WTC11 (cell line): Measurements from ENCODE around the gene ST6GALNAC6.

ENCODE experiments used
- ATF1 ChIP-seq: sonication (generic); formaldehyde crosslinking; IDR thresholded peaks from 2 replicates; pipeline ENCODE4 v1.8.1; 2023; ENCODE audit warnings: mild to moderate bottlenecking, moderate library complexity, missing genetic modification reagents
- ATF2 ChIP-seq: sonication (generic); formaldehyde crosslinking; IDR thresholded peaks from 2 replicates; pipeline ENCODE4 v1.8.1; 2022; ENCODE audit warnings: low read depth, missing genetic modification reagents, borderline replicate concordance
- CREM ChIP-seq: sonication (generic); formaldehyde crosslinking; IDR thresholded peaks from 2 replicates; pipeline ENCODE4 v1.8.1; 2022; ENCODE audit warnings: mild to moderate bottlenecking, missing genetic modification reagents, moderate library complexity
- ETV6 ChIP-seq: sonication (generic); formaldehyde crosslinking; IDR thresholded peaks from 2 replicates; pipeline ENCODE4 v1.8.1; 2022; ENCODE audit warnings: mild to moderate bottlenecking, missing genetic modification reagents
- FOXP1 ChIP-seq: sonication (generic); formaldehyde crosslinking; IDR thresholded peaks from 2 replicates; pipeline ENCODE4 v1.8.0; 2022; ENCODE audit warnings: missing genetic modification reagents, mild to moderate bottlenecking, moderate library complexity, borderline replicate concordance
- NFE2L1 ChIP-seq: sonication (generic); formaldehyde crosslinking; IDR thresholded peaks from 2 replicates; pipeline ENCODE4 v1.8.1; 2023; ENCODE audit warnings: missing genetic modification reagents
- NFYB ChIP-seq: sonication (generic); formaldehyde crosslinking; conservative IDR thresholded peaks from 2 replicates; pipeline ENCODE4 v1.8.0; 2022; ENCODE audit warnings: low read depth, missing genetic modification reagents
- OVOL2 ChIP-seq: fragments of 250-450 bp; sonication (Bioruptor Pico); IDR thresholded peaks from 2 replicates; pipeline ENCODE4 v1.9.0; 2021; ENCODE audit warnings: mild to moderate bottlenecking, borderline replicate concordance
- SMAD3 ChIP-seq: sonication (generic); formaldehyde crosslinking; IDR thresholded peaks from 2 replicates; pipeline ENCODE4 v1.8.0; 2022; ENCODE audit warnings: missing genetic modification reagents, mild to moderate bottlenecking, borderline replicate concordance
- SP1 ChIP-seq: sonication (generic); formaldehyde crosslinking; conservative IDR thresholded peaks from 2 replicates; pipeline ENCODE4 v1.8.1; 2022; ENCODE audit warnings: missing genetic modification reagents
- TEAD4 ChIP-seq: sonication (generic); formaldehyde crosslinking; IDR thresholded peaks from 2 replicates; pipeline ENCODE4 v1.8.0; 2022; ENCODE audit warnings: mild to moderate bottlenecking, missing genetic modification reagents
- ZNF232 ChIP-seq: sonication (generic); formaldehyde crosslinking; IDR thresholded peaks from 2 replicates; pipeline ENCODE4 v1.8.0; 2022; ENCODE audit warnings: mild to moderate bottlenecking, missing genetic modification reagents
- TF ChIP-seq, protein P1 (sequence below): fragments of 200-600 bp; IDR thresholded peaks from 2 replicates; pipeline ENCODE4 v1.8.0; 2022; ENCODE audit warnings: antibody characterized with exemption
- TF ChIP-seq, protein P2 (sequence below): sonication (generic); formaldehyde crosslinking; IDR thresholded peaks from 2 replicates; pipeline ENCODE4 v1.8.1; 2023; ENCODE audit warnings: mild to moderate bottlenecking, missing genetic modification reagents, moderate library complexity

DNA sequence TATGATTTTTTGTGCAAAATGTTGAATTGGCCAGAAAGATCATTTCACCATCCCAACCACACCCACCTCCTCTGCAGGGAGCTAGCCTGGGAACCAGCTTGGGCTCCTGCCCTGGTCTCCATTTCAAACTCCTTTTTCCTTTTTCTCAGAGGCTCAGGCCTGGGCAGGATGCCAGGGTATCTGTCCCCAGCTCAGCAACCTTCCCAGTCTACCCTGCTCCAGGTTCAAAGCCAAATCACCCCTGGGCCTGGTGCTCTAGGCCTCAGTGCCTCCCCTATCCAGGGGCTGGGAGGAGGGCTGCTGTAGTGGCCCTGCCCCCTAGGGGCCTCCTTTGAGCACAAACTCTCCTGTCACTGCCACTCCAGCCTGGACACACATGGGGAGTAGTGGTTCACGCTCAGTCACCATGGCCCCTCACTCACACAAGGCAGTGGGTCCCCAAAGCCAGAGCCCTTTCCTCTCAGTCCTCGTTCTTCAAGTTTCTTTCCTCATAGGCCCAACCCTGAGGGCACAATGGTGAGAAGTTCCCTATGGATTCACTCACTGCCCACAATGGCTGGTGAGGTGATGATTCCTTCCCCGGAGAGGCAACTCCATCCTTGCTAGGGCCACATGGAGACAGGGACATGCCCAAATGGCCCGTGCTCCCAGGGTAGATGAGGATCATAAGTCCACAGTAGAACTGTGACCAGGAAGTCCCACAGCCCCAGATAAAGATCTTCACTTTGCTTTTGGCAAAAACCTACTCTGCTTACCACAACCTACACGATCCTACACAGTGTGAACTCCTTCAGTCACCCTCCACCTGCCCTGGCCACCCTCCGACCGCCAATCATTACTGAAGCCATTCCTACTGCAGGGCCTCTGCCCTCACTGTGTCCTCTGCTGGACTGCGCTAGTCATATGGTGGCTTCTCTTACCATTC lies 19.0 kb upstream of the ST6GALNAC6 start:
- TF ChIP-seq NFE2L1 (CRISPR knock-in tag) (no peak), FOXP1 (CRISPR knock-in tag) (no peak), NFYB (no peak), CREM (no peak), TEAD4 (CRISPR knock-in tag) (no peak), ZNF232 (CRISPR knock-in tag) (no peak), SP1 (no peak), OVOL2 (CRISPR knock-in tag) (no peak), ATF2 (no peak), ATF1 (no peak), SMAD3 (CRISPR knock-in tag) (no peak), ETV6 (CRISPR knock-in tag) (no peak)
- TF ChIP-seq, protein P1, sequence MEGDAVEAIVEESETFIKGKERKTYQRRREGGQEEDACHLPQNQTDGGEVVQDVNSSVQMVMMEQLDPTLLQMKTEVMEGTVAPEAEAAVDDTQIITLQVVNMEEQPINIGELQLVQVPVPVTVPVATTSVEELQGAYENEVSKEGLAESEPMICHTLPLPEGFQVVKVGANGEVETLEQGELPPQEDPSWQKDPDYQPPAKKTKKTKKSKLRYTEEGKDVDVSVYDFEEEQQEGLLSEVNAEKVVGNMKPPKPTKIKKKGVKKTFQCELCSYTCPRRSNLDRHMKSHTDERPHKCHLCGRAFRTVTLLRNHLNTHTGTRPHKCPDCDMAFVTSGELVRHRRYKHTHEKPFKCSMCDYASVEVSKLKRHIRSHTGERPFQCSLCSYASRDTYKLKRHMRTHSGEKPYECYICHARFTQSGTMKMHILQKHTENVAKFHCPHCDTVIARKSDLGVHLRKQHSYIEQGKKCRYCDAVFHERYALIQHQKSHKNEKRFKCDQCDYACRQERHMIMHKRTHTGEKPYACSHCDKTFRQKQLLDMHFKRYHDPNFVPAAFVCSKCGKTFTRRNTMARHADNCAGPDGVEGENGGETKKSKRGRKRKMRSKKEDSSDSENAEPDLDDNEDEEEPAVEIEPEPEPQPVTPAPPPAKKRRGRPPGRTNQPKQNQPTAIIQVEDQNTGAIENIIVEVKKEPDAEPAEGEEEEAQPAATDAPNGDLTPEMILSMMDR = no peak
- TF ChIP-seq, protein P2, sequence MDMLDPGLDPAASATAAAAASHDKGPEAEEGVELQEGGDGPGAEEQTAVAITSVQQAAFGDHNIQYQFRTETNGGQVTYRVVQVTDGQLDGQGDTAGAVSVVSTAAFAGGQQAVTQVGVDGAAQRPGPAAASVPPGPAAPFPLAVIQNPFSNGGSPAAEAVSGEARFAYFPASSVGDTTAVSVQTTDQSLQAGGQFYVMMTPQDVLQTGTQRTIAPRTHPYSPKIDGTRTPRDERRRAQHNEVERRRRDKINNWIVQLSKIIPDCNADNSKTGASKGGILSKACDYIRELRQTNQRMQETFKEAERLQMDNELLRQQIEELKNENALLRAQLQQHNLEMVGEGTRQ = no peak
